Activated CD4-positive, alpha-beta T cell treated with anti-CD3 and anti-CD28 coated beads, Interleukin-2, amount 10 ng/mL, durations not matched to agents 24 days and 14 days (primary cell): ENCODE measurements around the gene VPS11. TPM values are rescaled to one million over a fixed set of nuclear protein-coding genes. Genes with fewer than 3 reads are reported as not detected.

Experiments used
- DNase-seq: peaks from one replicate; pipeline ENCODE4 v3.0.0; 2022
- H3K27ac Mint-ChIP-seq: one replicate; pipeline ENCODE4 v1.8.0; 2022; ENCODE audit warnings: mild to moderate bottlenecking, mixed read lengths
- H3K27me3 Mint-ChIP-seq: one replicate; pipeline ENCODE4 v1.8.0; 2022; ENCODE audit warnings: mixed read lengths
- H3K36me3 Mint-ChIP-seq: one replicate; pipeline ENCODE4 v1.8.0; 2022; ENCODE audit warnings: low read depth, mild to moderate bottlenecking, mixed read lengths
- H3K4me1 Mint-ChIP-seq: one replicate; pipeline ENCODE4 v1.8.0; 2021; ENCODE audit warnings: mixed read lengths
- H3K4me3 Mint-ChIP-seq: one replicate; pipeline ENCODE4 v1.8.0; 2022; ENCODE audit warnings: mild to moderate bottlenecking, moderate library complexity, mixed read lengths
- H3K9me3 Mint-ChIP-seq: one replicate; pipeline ENCODE4 v1.8.0; 2021; ENCODE audit warnings: mixed read lengths
- intact Hi-C: fragments of 100-400 bp; cut with micrococcal nuclease; formaldehyde crosslinking; loops from one replicate; pipeline ENCODE4 v1.15.1; 2023
- total RNA-seq: library from RNA; stranded (reverse); gene quantifications from 2 replicates; pipeline ENCODE4 v1.2.3, GENCODE V29; 2022

VPS11 gene
- 20.2 and 20.9 TPM in 2 replicates for total RNA-seq

GRCh38 chr11:119067371-119068222 is at the start of gene VPS11:
Gene VPS11, plus strand, starts transcription at chr11:119067818. Its CDS starts 6 bp downstream, at chr11:119067824.
- Mint-ChIP-seq H3K36me3 (peaks cover 25% of the 10 kb centered on the region), H3K27ac (peak within 1 kb of the TSS; percentile 93), H3K9me3 (no peaks in the 10 kb centered on the region), H3K4me1 (peaks cover 22% of the 10 kb centered on the region), H3K4me3 (peak within 1 kb of the TSS; percentile 92), H3K27me3 (no peaks in the 10 kb centered on the region)
- intact Hi-C loops: loop anchor here (1.0 to 5.0 kb wide), 5 partner anchors 10 to 255 kb away; partner anchors contain the start of genes HMBS, HYOU1 and SLC37A4
- peak; percentile 99 for DNase-seq

GRCh38 chr11:119018074-119018938 is 49.3 kb upstream of the VPS11 start, which contains the start of the genes RPS25 and TRAPPC4:
Gene RPS25, minus strand, starts transcription at chr11:119018343. Its CDS starts 59 bp downstream, at chr11:119018284.
Gene TRAPPC4, plus strand, starts transcription at chr11:119018766. Its CDS starts 30 bp downstream, at chr11:119018796.
- H3K4me3 Mint-ChIP-seq: peak within 1 kb of the TSS; percentile 100
- H3K27ac Mint-ChIP-seq: peak within 1 kb of the TSS; percentile 99
- H3K9me3 Mint-ChIP-seq: no peaks in the 10 kb centered on the region
- intact Hi-C loops: loop anchor here (1.0 to 5.0 kb wide), 8 partner anchors 12 to 226 kb away; partner anchors contain the start of genes BCL9L, CENATAC, DDX6 and HMBS
- DNase-seq: peak; percentile 98
- H3K4me1 Mint-ChIP-seq: peaks cover 35% of the 10 kb centered on the region
- H3K27me3 Mint-ChIP-seq: no peaks in the 10 kb centered on the region
- H3K36me3 Mint-ChIP-seq: peaks cover 74% of the 10 kb centered on the region

- H3K27me3 Mint-ChIP-seq: no peaks in the 10 kb centered on the region
- peaks cover 44% of the 10 kb centered on the region for H3K4me1 Mint-ChIP-seq
- peak overlapping the region; percentile 99 for H3K27ac Mint-ChIP-seq
- no peaks in the 10 kb centered on the region for H3K9me3 Mint-ChIP-seq
- peak overlapping the region; percentile 100 for H3K4me3 Mint-ChIP-seq
- intact Hi-C loops: loop anchor here (5.0 kb wide), 2 partner anchors 93 to 228 kb away; partner anchors contain the start of genes BCL9L and DDX6
- no peak for DNase-seq
- peaks cover 74% of the 10 kb centered on the region for H3K36me3 Mint-ChIP-seq
These were observed 47.6 kb upstream of the VPS11 start for GRCh38 chr11:119019996-119020395.

- Mint-ChIP-seq H3K4me1 (peaks cover 34% of the 10 kb centered on the region), H3K27me3 (no peaks in the 10 kb centered on the region), H3K9me3 (no peaks in the 10 kb centered on the region), H3K36me3 (peaks cover 66% of the 10 kb centered on the region), H3K27ac (peak overlapping the region; percentile 19), H3K4me3 (peak overlapping the region; percentile 52)
- intact Hi-C loops: no loop called here
- DNase-seq: no peak
These were observed 46.0 kb upstream of the VPS11 start for GRCh38 chr11:119021631-119022030.

- no peak for DNase-seq
- H3K9me3 Mint-ChIP-seq: no peaks in the 10 kb centered on the region
- H3K27me3 Mint-ChIP-seq: no peaks in the 10 kb centered on the region
- intact Hi-C loops: no loop called here
- H3K36me3 Mint-ChIP-seq: peaks cover 49% of the 10 kb centered on the region
- no peak overlapping the region for H3K4me3 Mint-ChIP-seq
- peak overlapping the region; percentile 23 for H3K27ac Mint-ChIP-seq
- peaks cover 37% of the 10 kb centered on the region for H3K4me1 Mint-ChIP-seq
These were observed 43.9 kb upstream of the VPS11 start for GRCh38 chr11:119023741-119024140.

GRCh38 chr11:119024430-119025098 is 43.1 kb upstream of the VPS11 start:
- intact Hi-C loops: no loop called here
- no peak for DNase-seq
- H3K4me1 Mint-ChIP-seq: peaks cover 44% of the 10 kb centered on the region
- H3K27ac Mint-ChIP-seq: peak overlapping the region; percentile 67
- no peaks in the 10 kb centered on the region for H3K27me3 Mint-ChIP-seq
- peaks cover 49% of the 10 kb centered on the region for H3K36me3 Mint-ChIP-seq
- no peaks in the 10 kb centered on the region for H3K9me3 Mint-ChIP-seq
- H3K4me3 Mint-ChIP-seq: no peak overlapping the region

GRCh38 chr11:119025099-119025473 is 42.5 kb upstream of the VPS11 start:
- no peaks in the 10 kb centered on the region for H3K9me3 Mint-ChIP-seq
- peaks cover 44% of the 10 kb centered on the region for H3K36me3 Mint-ChIP-seq
- H3K4me3 Mint-ChIP-seq: no peak overlapping the region
- peak overlapping the region; percentile 34 for H3K27ac Mint-ChIP-seq
- DNase-seq: no peak
- H3K4me1 Mint-ChIP-seq: peaks cover 46% of the 10 kb centered on the region
- no peaks in the 10 kb centered on the region for H3K27me3 Mint-ChIP-seq
- intact Hi-C loops: no loop called here

- intact Hi-C loops: no loop called here
- Mint-ChIP-seq H3K9me3 (no peaks in the 10 kb centered on the region), H3K27me3 (no peaks in the 10 kb centered on the region), H3K4me1 (peaks cover 45% of the 10 kb centered on the region), H3K27ac (peak overlapping the region; percentile 34), H3K36me3 (peaks cover 40% of the 10 kb centered on the region), H3K4me3 (no peak overlapping the region)
- DNase-seq: no peak
These were observed 42.1 kb upstream of the VPS11 start for GRCh38 chr11:119025541-119025940.

GRCh38 chr11:119025978-119026766 is 41.4 kb upstream of the VPS11 start:
- no peak overlapping the region for H3K4me3 Mint-ChIP-seq
- peaks cover 39% of the 10 kb centered on the region for H3K36me3 Mint-ChIP-seq
- intact Hi-C loops: no loop called here
- H3K27me3 Mint-ChIP-seq: no peaks in the 10 kb centered on the region
- H3K9me3 Mint-ChIP-seq: no peaks in the 10 kb centered on the region
- H3K27ac Mint-ChIP-seq: no peak overlapping the region
- no peak for DNase-seq
- H3K4me1 Mint-ChIP-seq: peaks cover 44% of the 10 kb centered on the region

GRCh38 chr11:119026970-119027369 is 40.6 kb upstream of the VPS11 start:
- intact Hi-C loops: no loop called here
- H3K4me3 Mint-ChIP-seq: no peak overlapping the region
- H3K4me1 Mint-ChIP-seq: peaks cover 39% of the 10 kb centered on the region
- peaks cover 31% of the 10 kb centered on the region for H3K36me3 Mint-ChIP-seq
- no peaks in the 10 kb centered on the region for H3K27me3 Mint-ChIP-seq
- no peaks in the 10 kb centered on the region for H3K9me3 Mint-ChIP-seq
- DNase-seq: no peak
- H3K27ac Mint-ChIP-seq: no peak overlapping the region

- Mint-ChIP-seq H3K9me3 (no peaks in the 10 kb centered on the region), H3K27me3 (no peaks in the 10 kb centered on the region), H3K27ac (no peak overlapping the region), H3K4me3 (no peak overlapping the region), H3K36me3 (peaks cover 28% of the 10 kb centered on the region), H3K4me1 (peaks cover 39% of the 10 kb centered on the region)
- intact Hi-C loops: no loop called here
- no peak for DNase-seq
These were observed 39.9 kb upstream of the VPS11 start for GRCh38 chr11:119027561-119028345.
